Liver (tissue), 3 donors: Measurements from ENCODE around the gene MED16.

Experiments
- ATF3 ChIP-seq: IDR thresholded peaks from 2 replicates; pipeline ENCODE4 v1.6.1; 2016; ENCODE audit warnings: antibody characterized with exemption
- CTCF ChIP-seq: fragments of 150-350 bp; IDR thresholded peaks from 2 replicates; pipeline ENCODE4 v1.5.1; 2017; ENCODE audit warnings: improper control_type of control experiment, low read depth, low read length; ENCODE audit not compliant: missing input control
- EGR1 ChIP-seq, 2 donors: IDR thresholded peaks; 2 replicates each; pipeline ENCODE4 v1.6.1; 2016 to 2018; ENCODE audit warnings: antibody characterized with exemption in 2 of 2, low read depth in 2 of 2
- FOXA1 ChIP-seq: IDR thresholded peaks from 2 replicates; pipeline ENCODE4 v1.6.1; 2016; ENCODE audit warnings: antibody characterized with exemption
- FOXA2 ChIP-seq: IDR thresholded peaks from 2 replicates; pipeline ENCODE4 v1.6.1; 2016; ENCODE audit warnings: antibody characterized with exemption
- GABPA ChIP-seq, 2 donors: IDR thresholded peaks in 1 of 2; conservative IDR thresholded peaks in 1 of 2; 2 replicates each; pipeline ENCODE4 v1.6.1; 2016; ENCODE audit warnings: antibody characterized with exemption in 2 of 2, mild to moderate bottlenecking in 1 of 2, moderate library complexity in 1 of 2
- HNF4A ChIP-seq, 2 donors: conservative IDR thresholded peaks; 2 replicates each; pipeline ENCODE4 v1.6.1; 2016; ENCODE audit warnings: antibody characterized with exemption in 2 of 2, mild to moderate bottlenecking in 2 of 2
- JUND ChIP-seq, 2 donors: IDR thresholded peaks; 2 replicates each; pipeline ENCODE4 v1.6.1; 2016; ENCODE audit warnings: antibody characterized with exemption in 2 of 2
- MAX ChIP-seq: IDR thresholded peaks from 2 replicates; pipeline ENCODE4 v1.6.1; 2016; ENCODE audit warnings: antibody characterized with exemption
- RAD21 ChIP-seq, 2 donors: IDR thresholded peaks; 2 replicates each; pipeline ENCODE4 v1.6.1; 2016; ENCODE audit warnings: antibody characterized with exemption in 2 of 2, mild to moderate bottlenecking in 2 of 2
- REST ChIP-seq: IDR thresholded peaks from 2 replicates; pipeline ENCODE4 v1.6.1; 2016; ENCODE audit warnings: antibody characterized with exemption, mild to moderate bottlenecking
- TAF1 ChIP-seq: conservative IDR thresholded peaks from 2 replicates; pipeline ENCODE4 v1.6.1; 2016; ENCODE audit warnings: antibody characterized with exemption, mild to moderate bottlenecking
- YY1 ChIP-seq: IDR thresholded peaks from 2 replicates; pipeline ENCODE4 v1.6.1; 2016; ENCODE audit warnings: antibody characterized with exemption, mild to moderate bottlenecking
- ZBTB33 ChIP-seq: IDR thresholded peaks from 2 replicates; pipeline ENCODE4 v1.6.1; 2016; ENCODE audit warnings: antibody characterized with exemption
- donor health status: healthy.
- donor health status: healthy.

- no peak for TF ChIP-seq CTCF
- TF ChIP-seq YY1 = no peak
- TF ChIP-seq MAX = no peak
- no peak for TF ChIP-seq ZBTB33
- TF ChIP-seq REST = no peak
- TF ChIP-seq EGR1 (IDR thresholded peaks at IDR 0.05; ENCODE audit: low read depth in 2 of 2) = no peak
- no peak for TF ChIP-seq RAD21 (IDR thresholded peaks at IDR 0.05)
- no peak for TF ChIP-seq GABPA (IDR thresholded peaks at IDR 0.05 in 1 of 2, conservative IDR thresholded peaks at IDR 0.05 in 1 of 2)
- TF ChIP-seq HNF4A (conservative IDR thresholded peaks at IDR 0.05) = no peak
- TF ChIP-seq FOXA1 = no peak
- TF ChIP-seq ATF3 = no peak
- no peak for TF ChIP-seq JUND (IDR thresholded peaks at IDR 0.05)
- no peak for TF ChIP-seq TAF1
- no peak for TF ChIP-seq FOXA2
Observed at GRCh38 chr19:855142-855541, 37.8 kb downstream of the MED16 start.
